Endothelial cell of umbilical vein (primary cell): Measurements from ENCODE around the gene PHLPP1. TPM values are rescaled to one million over a fixed set of nuclear protein-coding genes. Genes with fewer than 3 reads are reported as not detected.

Experiments used
- BruUV-seq: library from RNA; stranded (reverse); fragments of 400-500 nt; replicated peaks from 2 replicates; lab custom pipeline; 2021; lab: Mats Ljungman, UMichigan
- CTCF ChIA-PET: fragments of 300-600, 350-600 bp; sonication (Branson Sonifier 250); formaldehyde crosslinking; loops from one replicate; lab custom pipeline; 2021; ENCODE audit warnings: antibody characterized with exemption, inconsistent platforms; lab: Charles Lee
- POLR2A ChIA-PET: fragments of 300-600, 350-600 bp; sonication (Branson Sonifier 250); formaldehyde crosslinking; loops from one replicate; lab custom pipeline; 2021; ENCODE audit warnings: antibody characterized with exemption, inconsistent platforms; lab: Charles Lee
- DNase-seq: peaks from one replicate; pipeline ENCODE4 v3.0.0-alpha.2; 2011; ENCODE audit warnings: low read depth, low spot score
- FAIRE-seq: peaks from 2 replicates; lab custom pipeline; 2011; peaks lifted over from hg19 to GRCh38; lab: Jason Lieb, UNC
- H2AFZ ChIP-seq: 2 replicates; pipeline ENCODE4 v1.6.0; 2012; ENCODE audit warnings: low read depth, low read length, control low read depth, inconsistent platforms
- H3K27ac ChIP-seq: 2 replicates; pipeline ENCODE4 v1.5.1; 2011; ENCODE audit warnings: low read depth, mild to moderate bottlenecking, control low read depth, low read length, moderate library complexity; ENCODE audit not compliant: insufficient read depth
- H3K27me3 ChIP-seq, 2 experiments: 2 replicates each; pipeline versions ENCODE4 v1.6.0 to v1.6.1; 2011; ENCODE audit warnings: low read length in 2 of 2, mixed read lengths in 1 of 2; ENCODE audit not compliant: control insufficient read depth in 2 of 2, insufficient read depth in 2 of 2
- H3K36me3 ChIP-seq, 2 experiments: 2 replicates in 1 of 2; 3 replicates in 1 of 2; pipeline ENCODE4 v1.5.1; 2011; ENCODE audit warnings: low read length in 2 of 2, mild to moderate bottlenecking in 1 of 2, moderate library complexity in 1 of 2; ENCODE audit not compliant: control insufficient read depth in 2 of 2, insufficient read depth in 2 of 2; ENCODE audit errors: extremely low read depth in 1 of 2
- H3K4me1 ChIP-seq: 3 replicates; pipeline ENCODE4 v1.5.1; 2011; ENCODE audit warnings: mild to moderate bottlenecking, low read length; ENCODE audit not compliant: control insufficient read depth, insufficient read depth; ENCODE audit errors: extremely low read depth
- H3K4me2 ChIP-seq: 2 replicates; pipeline ENCODE4 v1.6.1; 2011; ENCODE audit warnings: low read length, control low read depth, mixed read lengths; ENCODE audit not compliant: insufficient read depth
- H3K4me3 ChIP-seq, 3 experiments: fragments of 200-600 bp in 1 of 3; sonication (generic), shearing (Covaris generic) in 1 of 3; replicated peaks in 1 of 3; 2 replicates each; pipeline ENCODE4 v1.5.1; 2011 to 2016; ENCODE audit warnings: control low read depth in 3 of 3, low read length in 3 of 3, mild to moderate bottlenecking in 2 of 3, inconsistent platforms in 1 of 3, low read depth in 1 of 3, moderate library complexity in 1 of 3; ENCODE audit not compliant: insufficient read depth in 1 of 3
- H3K79me2 ChIP-seq: 2 replicates; pipeline ENCODE4 v1.6.0; 2012; ENCODE audit warnings: low read length, inconsistent platforms; ENCODE audit not compliant: control insufficient read depth, insufficient read depth
- H3K9ac ChIP-seq: replicated peaks from 2 replicates; pipeline ENCODE3; 2011; ENCODE audit warnings: low read length, control low read depth; ENCODE audit not compliant: insufficient read depth; ENCODE audit errors: extremely low read depth
- H3K9me1 ChIP-seq: replicated peaks from 3 replicates; pipeline ENCODE4 v1.6.0; 2011; ENCODE audit warnings: mild to moderate bottlenecking, low read length; ENCODE audit not compliant: control insufficient read depth, insufficient read depth; ENCODE audit errors: extremely low read depth
- H3K9me3 ChIP-seq: replicated peaks from 2 replicates; pipeline ENCODE4 v1.5.1; 2012; ENCODE audit warnings: low read length, inconsistent platforms; ENCODE audit not compliant: control insufficient read depth, insufficient read depth
- H4K20me1 ChIP-seq: replicated peaks from 2 replicates; pipeline ENCODE3; 2011; ENCODE audit warnings: mild to moderate bottlenecking, low read length; ENCODE audit not compliant: control insufficient read depth, insufficient read depth; ENCODE audit errors: extremely low read depth
- EZH2 ChIP-seq: IDR thresholded peaks from 2 replicates; pipeline ENCODE4 v1.6.1; 2012; ENCODE audit warnings: borderline replicate concordance, low read depth, mild to moderate bottlenecking, moderate library complexity, low read length, inconsistent platforms; ENCODE audit not compliant: severe bottlenecking
- FOS ChIP-seq: IDR thresholded peaks from 2 replicates; pipeline ENCODE4 v1.6.1; 2011; ENCODE audit warnings: mild to moderate bottlenecking, low read length, moderate library complexity, borderline replicate concordance; ENCODE audit not compliant: insufficient read depth
- GATA2 ChIP-seq: IDR thresholded peaks from 2 replicates; pipeline ENCODE4 v1.7.0; 2011; ENCODE audit warnings: low read depth, mild to moderate bottlenecking, moderate library complexity, mixed read lengths, low read length; ENCODE audit not compliant: insufficient read length, insufficient read depth
- JUN ChIP-seq: IDR thresholded peaks from 2 replicates; pipeline ENCODE4 v1.6.1; 2011; ENCODE audit warnings: borderline replicate concordance, low read depth; ENCODE audit not compliant: insufficient read length, insufficient read depth
- MYC ChIP-seq: IDR thresholded peaks from one replicate; pipeline ENCODE4 v1.6.1; 2011; ENCODE audit warnings: mild to moderate bottlenecking, low read depth, low read length
- POLR2A ChIP-seq: IDR thresholded peaks from 2 replicates; pipeline ENCODE4 v1.6.1; 2012; ENCODE audit warnings: low read depth, mild to moderate bottlenecking, control low read depth, low read length
- POLR2AphosphoS5 ChIP-seq: IDR thresholded peaks from 2 replicates; pipeline ENCODE4 v1.6.1; 2012; ENCODE audit warnings: low read depth, mild to moderate bottlenecking, control low read depth, low read length, moderate library complexity; ENCODE audit not compliant: insufficient read depth
- dilution Hi-C: fragments of 300-500 bp; cut with MboI; formaldehyde crosslinking; loops from one replicate; pipeline ENCODE4 v1.15.0; 2019; ENCODE audit warnings: low sequenced_read_pairs; ENCODE audit not compliant: extremely low pct_ligation_motif_present
- intact Hi-C: fragments of 100-400 bp; cut with micrococcal nuclease; formaldehyde crosslinking; loops from one replicate; pipeline ENCODE4 v1.10.0; 2022
- polyA plus RNA-seq, 4 experiments: library from polyadenylated mRNA; depleted of rRNA in 3 of 4; stranded (reverse) in 3 of 4; unstranded in 1 of 4; fragments of >200 nt; gene quantifications; 2 replicates each; pipeline versions ENCODE4 v1.2.1 to v1.2.3, GENCODE V29; 2011 to 2012; ENCODE audit warnings: missing spikeins in 1 of 4
- total RNA-seq: library from RNA; stranded (reverse); gene quantifications from 2 replicates; pipeline ENCODE4 v1.2.3, GENCODE V29; 2021
- TF ChIP-seq, protein P1 (sequence below), 2 donors: IDR thresholded peaks; 1 replicate in 1 of 2; 2 replicates in 1 of 2; pipeline ENCODE4 v1.5.1; 2011; ENCODE audit warnings: low read length in 2 of 2, mild to moderate bottlenecking in 2 of 2, moderate library complexity in 2 of 2, control low read depth in 1 of 2, inconsistent platforms in 1 of 2, low read depth in 1 of 2; ENCODE audit not compliant: insufficient read depth in 1 of 2; ENCODE audit errors: extremely low read depth in 1 of 2
- TF ChIP-seq, protein P2 (sequence below): IDR thresholded peaks from 2 replicates; pipeline ENCODE4 v1.6.1; 2011; ENCODE audit not compliant: insufficient read depth, insufficient read length

PHLPP1 gene
- total and polyA plus RNA-seq, 2 donors (not counting 3 experiments of a cell fraction or from before 2014, with no cell fraction given) = 4.0 to 10.8 TPM

DNA sequence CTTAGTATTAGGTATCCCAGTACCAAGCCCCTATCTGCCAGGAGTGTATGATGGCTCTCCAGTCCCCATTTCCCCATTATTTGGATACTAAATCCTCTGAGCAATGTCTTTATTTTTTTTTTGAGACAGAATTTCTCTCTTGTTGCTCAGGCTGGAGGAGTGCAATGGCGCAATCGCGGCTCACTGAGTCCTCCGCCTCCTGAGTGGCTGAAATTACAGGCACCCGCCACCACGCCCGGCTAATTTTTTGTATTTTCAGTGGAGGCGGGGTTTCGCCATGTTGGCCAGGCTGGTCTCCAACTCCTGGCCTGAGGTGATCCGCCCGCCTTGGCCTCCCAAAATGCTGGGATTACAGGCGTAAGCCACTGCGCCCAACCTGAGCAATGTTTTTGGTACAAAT is 3.6 kb upstream of the PHLPP1 start:
- FAIRE-seq (no peak), DNase-seq (no peak)
- H3K9me3 ChIP-seq = no peaks in the 10 kb centered on the region
- no peaks in the 10 kb centered on the region for H3K9me1 ChIP-seq
- H3K4me3 ChIP-seq = no peak overlapping the region
- TF ChIP-seq, protein P1, sequence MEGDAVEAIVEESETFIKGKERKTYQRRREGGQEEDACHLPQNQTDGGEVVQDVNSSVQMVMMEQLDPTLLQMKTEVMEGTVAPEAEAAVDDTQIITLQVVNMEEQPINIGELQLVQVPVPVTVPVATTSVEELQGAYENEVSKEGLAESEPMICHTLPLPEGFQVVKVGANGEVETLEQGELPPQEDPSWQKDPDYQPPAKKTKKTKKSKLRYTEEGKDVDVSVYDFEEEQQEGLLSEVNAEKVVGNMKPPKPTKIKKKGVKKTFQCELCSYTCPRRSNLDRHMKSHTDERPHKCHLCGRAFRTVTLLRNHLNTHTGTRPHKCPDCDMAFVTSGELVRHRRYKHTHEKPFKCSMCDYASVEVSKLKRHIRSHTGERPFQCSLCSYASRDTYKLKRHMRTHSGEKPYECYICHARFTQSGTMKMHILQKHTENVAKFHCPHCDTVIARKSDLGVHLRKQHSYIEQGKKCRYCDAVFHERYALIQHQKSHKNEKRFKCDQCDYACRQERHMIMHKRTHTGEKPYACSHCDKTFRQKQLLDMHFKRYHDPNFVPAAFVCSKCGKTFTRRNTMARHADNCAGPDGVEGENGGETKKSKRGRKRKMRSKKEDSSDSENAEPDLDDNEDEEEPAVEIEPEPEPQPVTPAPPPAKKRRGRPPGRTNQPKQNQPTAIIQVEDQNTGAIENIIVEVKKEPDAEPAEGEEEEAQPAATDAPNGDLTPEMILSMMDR (IDR thresholded peaks at IDR 0.05; ENCODE audit: extremely low read depth in 1 of 2, insufficient read depth in 1 of 2, low read depth in 1 of 2, low read length in 2 of 2) = no peak
- TF ChIP-seq JUN (no peak), POLR2AphosphoS5 (no peak), MYC (no peak), FOS (no peak), POLR2A (no peak), EZH2 (no peak), GATA2 (no peak)
- TF ChIP-seq, protein P2, sequence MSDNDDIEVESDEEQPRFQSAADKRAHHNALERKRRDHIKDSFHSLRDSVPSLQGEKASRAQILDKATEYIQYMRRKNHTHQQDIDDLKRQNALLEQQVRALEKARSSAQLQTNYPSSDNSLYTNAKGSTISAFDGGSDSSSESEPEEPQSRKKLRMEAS = no peak
- no peaks in the 10 kb centered on the region for H4K20me1 ChIP-seq
- ChIA-PET CTCF (interaction anchor here (1.5 to 2.9 kb wide), 2 partner anchors 233 to 270 kb away, joined by 3 to 18 read pairs; no protein-coding TSS in a partner anchor), POLR2A (no interaction called here)
- H3K9ac ChIP-seq = no peak overlapping the region
- no peak overlapping the region for H3K4me2 ChIP-seq
- no peak overlapping the region for H3K27ac ChIP-seq
- H2AFZ ChIP-seq = no peak overlapping the region
- intact Hi-C loops = no loop called here
- H3K4me1 ChIP-seq = peaks cover 4% of the 10 kb centered on the region
- dilution Hi-C loops = no loop called here
- H3K27me3 ChIP-seq = peaks cover 0 to 5% of the 10 kb centered on the region in 2 experiments
- H3K79me2 ChIP-seq = no peaks in the 10 kb centered on the region
- H3K36me3 ChIP-seq = no peaks in the 10 kb centered on the region
- BruUV-seq = no TSS peak
